DMS53 treated with DMSO at 0.1 percent for 48 hours (cell line): Measurements from ENCODE around the gene TNS4.

Experiments
- DNase-seq: peaks from one replicate; lab custom pipeline; 2025; ENCODE audit not compliant: unreplicated experiment; lab: John Stamatoyannopoulos, UW

The TNS4 gene

DNA sequence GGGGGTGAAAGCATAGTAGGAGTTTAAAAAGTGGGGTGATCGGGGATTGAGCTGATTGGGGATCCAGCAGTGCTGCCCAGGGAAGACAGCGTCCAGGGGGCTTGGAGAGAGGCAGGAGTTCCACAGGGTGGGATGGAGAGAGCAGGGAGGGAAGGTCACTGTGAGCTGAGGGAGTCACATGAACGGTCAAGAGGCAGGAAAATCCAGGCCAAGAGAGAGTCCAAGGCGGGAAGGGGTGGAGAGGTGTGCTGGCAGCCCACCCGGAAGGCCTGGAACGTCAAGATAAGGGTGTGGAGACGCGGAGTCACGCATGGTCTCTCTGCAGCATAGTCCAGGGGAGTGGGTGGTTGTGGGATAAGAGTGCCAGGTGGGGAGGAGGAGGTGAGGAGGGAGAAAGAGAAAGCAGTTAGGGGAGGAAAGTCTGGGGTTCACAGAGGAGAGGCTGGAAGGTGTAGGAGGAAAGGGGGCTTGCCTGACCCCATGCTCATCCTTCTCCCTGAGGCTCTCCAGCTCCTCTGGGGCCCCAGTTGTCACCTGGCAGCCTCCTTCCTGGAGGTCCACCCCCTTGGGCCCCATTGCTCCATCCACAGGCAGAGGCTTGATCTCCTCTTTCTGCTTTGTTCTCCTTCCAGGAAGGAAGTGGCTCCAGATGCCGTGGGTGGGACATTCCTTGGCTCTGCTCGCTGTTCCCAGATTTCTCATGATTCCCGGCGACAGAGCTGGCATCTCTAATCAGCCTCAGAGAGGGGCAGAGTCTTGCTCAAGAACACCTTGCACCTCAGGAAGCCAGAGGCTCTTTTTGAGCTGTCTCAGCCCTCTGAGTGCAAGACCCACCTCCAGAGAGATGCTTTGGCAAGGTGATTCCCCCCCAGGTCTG, 35.1 kb upstream of the TNS4 start:
- DNase-seq = no peak

DNA sequence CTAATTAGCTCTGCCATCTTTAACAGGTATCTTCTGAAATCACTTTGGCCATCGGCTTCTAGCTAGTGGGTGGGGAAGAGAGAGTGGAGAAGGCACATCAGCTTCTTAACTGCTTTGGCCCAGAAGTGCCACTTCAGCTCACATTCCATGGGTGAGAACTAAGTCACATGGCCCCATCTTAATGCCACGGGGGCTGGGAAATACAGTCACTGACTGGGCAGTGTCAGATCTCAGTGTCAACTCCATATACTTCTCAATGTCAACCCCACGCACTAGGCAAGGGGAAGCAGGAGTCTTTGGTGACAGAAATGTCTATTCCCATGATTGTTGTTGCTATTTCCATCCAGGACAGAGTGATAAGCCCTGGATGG, 34.5 kb upstream of the TNS4 start:
- no peak for DNase-seq

DNA sequence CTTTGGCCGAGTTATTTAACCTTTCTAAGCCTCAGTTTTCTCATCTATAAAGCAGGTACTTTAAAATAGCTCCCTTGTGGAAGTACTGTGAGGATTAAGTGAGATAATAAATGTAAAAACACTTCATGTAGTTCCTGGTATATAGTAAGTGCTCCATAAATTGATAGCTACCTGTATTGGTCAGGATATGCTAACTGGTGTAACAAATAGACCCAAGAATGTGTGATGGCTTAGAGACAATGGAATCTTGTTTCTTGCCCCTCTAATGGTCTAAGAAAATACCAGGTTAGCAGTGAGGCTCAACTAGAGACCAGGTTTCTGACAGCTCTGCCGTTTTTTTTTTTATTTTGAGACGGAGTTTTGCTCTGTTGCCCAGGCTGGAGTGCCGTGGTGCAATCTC, 34.0 kb upstream of the TNS4 start:
- no peak for DNase-seq

DNA sequence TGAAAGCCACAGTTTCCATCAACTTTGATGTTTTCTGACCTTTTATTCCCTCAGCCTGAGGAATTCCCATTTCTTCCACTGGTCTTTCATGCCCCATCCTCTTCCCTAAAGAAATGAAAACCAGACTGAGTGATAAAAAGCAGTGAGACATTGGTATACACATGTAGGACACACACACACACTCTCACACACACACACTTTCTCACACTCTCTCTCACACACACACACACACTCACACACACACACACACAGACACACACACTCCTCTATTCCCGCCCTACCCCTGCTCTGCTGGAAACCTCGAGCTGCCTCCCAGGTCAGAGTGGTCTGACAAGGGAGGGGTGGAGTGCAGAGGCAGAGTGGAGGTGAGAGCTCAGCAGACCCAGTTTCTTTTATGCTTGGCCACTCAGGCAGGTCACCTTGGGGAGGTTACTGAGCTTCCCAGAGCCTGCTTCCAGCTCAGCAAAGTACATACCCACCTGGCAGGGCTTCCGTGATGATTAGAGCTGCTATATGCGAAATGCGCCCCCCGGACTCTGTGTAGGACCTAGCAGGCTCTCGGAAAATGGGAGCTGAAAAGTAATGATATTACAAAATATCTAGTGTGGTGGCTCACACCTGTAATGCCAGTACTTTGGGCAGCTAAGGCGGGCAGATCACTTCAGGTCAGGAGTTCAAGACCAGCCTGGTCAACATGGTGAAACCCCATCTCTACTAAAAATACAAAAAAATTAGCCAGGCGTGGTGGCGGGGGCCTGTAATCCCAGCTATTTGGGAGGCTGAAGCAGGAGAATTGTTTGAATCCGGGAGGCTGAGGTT, 33.2 kb upstream of the TNS4 start:
- DNase-seq = no peak

DNA sequence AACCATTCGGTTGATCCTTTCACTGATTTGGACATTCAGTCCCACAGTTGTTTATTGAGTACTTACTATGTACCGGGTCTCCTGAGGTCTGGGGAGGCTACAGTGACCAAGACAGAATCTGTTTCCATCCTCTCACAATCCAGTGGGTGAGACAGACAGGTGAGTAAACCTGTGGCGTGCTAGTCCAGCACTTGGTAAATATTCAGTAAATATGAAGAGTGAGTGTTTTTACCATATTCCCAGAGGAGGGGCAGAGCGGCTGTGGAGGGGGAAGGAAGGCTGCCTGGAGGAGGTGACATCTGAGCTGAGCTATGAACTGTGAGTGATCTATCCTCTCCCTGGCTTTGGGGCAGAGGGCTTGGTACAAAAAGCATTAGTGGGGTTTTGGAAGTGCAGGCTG, 32.5 kb upstream of the TNS4 start:
- DNase-seq = no peak

DNA sequence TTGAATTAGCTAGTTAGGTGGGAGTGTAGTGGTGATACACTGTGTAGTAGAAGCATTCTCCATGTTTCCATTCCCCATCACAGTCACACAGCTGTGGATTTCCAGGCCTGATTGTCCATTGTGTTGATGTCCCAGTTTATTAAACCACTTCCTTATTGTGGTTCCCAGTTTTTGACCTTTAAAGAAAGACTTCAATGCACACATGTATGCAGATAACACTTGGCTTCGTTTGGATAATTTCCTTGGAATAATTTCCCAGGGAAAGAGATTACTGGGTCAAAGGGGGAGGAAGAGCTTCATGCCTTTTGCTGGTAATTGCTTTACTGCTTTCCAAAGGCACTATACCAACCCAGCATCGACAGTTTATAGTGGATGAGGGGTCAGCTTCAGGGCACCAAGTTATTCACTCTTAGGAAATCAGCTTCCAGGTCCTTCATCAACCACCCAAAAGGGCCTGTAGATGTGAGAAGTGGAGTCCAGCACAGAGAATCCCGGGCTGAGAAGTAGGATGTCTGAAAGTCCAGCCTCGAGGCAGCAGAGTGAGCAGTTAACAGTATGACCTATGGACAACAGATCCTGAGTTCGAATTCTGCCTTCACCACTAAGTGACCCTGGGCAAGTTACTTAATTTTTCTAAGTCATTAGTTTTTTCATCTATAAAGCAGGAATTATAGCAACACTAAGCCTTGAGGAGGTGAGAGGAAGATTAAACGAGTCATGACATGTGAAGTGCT, 31.3 kb upstream of the TNS4 start:
- no peak for DNase-seq

DNA sequence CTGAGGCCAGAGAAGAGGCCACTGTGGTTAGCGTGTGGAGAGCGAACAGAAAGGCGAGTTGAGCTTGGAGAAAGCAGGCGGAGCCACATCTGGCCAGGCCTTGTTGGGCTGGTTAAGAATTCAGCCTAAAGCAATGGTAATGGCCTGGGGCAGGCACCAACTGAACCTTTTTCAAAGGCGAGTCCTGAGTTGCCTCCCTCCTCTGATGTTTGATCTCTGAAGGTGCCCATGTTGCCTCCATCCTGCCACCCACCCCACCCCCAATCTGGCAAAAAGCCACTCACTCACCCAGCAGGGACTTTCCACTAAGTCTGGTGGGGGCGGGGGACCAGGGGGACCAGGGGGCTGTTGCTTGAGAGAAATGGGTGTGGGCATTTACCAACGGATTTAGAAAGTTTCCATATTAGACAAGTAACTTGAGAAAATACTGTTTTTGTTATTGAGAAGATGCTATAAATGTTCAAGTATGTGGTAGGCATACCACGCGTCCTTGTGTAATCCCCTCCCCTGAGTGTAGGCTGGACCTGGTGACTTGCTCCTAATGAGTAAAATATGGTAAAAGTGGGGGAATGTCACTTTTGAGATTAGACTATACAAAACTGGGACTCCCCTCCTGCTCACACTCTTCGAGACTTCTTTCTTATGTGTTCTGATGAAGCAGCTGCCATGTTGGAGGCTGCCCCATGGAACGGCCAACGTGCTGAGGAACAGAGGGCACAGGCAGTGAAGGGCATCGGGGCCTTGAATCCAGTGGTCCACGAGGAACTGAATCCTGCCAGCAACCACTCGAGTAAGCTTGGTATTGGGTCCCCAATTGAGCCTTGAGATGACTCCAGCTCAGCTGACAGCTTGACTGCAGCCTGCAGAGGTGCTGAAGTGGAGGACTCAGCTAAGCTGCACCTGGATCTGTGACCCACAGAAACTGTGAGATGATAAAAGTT, 29.9 kb upstream of the TNS4 start:
- DNase-seq = no peak

DNA sequence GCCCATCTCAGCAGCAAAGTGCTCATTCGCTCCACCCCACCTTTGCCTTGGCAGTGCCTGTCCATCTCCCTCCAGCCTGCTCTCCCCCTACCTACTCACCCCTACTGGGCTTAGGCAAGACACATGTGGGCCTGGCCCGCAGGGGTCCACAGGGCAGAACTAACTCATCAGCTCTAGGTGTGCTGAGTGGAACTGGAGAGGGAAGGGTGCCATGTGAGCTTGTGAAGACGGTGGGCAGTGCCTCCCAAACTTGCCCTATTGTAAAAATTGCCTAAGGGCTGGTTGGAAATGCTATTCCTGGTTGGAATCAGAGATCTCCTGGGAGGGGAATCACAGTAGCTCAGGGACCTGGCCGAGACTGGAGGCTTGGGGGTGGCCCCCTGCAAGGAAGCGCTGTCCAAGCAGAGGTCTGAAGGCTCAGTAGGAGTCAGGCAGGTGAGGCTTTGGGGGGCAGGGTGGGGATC, 29.1 kb upstream of the TNS4 start:
- DNase-seq = no peak

DNA sequence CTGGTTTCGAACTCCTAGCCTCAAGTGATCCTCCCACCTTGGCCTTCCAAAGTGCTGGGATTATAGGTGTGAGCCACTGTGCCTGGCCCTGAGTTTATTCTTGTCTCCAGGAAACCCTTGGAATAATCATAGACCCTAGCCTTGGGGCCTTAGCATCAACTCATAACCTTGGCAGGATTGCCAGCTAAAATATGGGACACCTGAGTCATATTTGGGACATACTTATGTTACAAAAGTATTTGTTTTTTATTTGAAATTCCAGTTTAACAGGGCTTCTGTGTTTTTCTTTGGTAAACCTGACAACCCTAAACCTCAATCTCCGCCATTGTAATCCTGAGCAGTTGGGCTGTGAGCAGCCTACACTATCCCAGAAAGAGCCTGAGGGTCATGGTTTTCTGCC, 28.6 kb upstream of the TNS4 start:
- no peak for DNase-seq

DNA sequence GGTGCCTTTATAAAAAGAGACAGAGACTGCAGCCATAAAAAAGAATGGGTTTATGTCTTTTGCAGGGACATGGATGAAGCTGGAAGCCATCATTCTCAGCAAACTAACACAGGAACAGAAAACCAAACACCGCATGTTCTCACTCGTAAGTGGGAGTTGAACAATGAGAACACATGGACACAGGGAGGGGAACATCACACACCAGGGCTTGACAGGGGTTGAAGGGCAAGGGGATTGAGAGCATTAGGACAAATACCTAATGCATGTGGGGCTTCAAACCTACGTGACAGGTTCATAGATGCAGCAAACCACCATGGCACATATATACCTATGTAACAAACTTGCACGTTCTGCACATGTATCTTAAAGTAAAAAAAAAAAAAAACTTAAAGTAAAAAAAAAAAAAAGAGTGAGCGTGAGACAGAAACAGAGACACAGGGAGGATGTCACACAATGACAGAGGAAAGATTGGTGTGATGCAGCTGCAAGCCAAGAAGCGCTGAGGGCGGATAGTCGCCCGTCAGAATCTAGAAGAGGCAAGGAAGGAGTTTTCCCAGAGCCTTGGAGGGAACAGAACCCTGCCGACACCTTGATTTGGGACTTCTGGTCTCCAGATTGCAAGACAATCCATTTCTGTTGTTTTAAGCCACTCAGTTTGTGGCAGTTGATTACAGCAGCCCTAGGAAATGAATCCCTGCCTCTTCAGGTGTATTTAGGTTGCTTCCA, 27.4 kb upstream of the TNS4 start:
- no peak for DNase-seq

DNA sequence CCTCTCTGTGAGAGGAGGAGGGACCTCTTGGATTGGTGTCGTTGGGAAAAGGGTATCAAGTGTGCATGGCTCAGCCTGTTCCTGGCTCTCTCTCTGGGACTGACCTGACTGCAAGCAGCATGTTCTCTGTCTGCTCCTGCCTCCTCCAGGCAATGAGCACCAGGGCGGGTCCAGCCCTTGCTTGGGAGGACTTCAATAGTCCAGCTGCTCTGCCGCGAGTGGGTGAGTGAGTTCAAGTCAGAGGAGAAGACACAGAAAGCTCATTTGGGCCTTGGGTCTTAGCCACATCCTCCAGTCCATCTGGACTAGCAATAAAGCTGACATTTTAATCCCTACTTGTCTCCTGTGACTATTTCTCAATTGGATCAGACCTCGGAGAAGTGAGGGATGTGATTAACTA, 25.2 kb upstream of the TNS4 start:
- no peak for DNase-seq

DNA sequence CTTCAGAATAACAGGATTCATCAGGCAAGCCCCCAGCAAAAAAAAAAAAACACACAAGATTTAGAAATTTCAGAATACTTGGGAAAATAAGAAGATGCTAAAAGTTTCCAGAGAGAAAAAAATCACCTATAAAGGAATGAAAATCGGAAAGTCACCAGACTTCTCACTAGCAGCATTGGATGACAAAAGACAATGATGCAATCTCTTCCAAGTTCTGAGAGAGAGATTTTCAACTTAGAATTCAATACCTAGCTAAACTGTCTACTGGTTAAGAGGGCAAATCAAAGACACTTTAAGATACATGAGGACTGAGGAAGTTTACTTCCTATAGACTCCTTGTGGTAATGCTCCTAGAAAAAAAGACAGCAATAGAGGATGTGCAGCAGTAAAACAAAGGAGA, 23.9 kb upstream of the TNS4 start:
- DNase-seq = no peak

DNA sequence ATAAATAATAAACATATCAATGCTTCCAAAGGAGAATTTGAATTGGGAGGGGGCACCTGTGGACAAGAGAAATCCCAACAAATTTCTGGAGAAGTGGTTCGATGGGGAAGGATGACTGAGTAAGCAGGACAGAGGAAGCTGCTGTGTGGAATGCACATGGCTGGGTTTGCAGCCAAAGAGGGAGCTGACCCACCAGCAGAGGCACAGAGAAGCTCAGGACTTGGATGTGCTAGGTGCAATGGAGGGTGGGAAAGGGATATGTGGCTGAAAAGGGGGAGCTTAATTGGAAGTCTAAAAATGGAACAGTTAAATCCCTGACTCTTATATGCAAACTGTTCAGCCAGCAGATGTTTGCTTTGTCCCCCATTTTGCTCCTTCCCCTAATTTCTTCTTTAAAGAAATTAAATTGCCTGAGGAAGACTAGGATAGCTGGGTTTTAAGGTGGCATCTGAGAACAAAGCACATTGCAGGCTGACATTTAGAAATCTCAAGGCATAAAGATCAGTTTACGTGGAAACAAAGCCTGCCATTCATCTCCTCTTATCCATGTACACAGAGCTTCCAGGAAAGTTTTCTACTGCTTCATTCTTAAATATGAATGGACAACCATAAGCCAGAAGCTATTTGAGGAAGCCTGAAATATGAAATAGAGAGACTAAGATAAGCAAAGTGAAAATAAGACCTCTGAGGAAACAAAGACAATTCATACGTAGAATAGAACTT, 23.0 kb upstream of the TNS4 start:
- DNase-seq = no peak

DNA sequence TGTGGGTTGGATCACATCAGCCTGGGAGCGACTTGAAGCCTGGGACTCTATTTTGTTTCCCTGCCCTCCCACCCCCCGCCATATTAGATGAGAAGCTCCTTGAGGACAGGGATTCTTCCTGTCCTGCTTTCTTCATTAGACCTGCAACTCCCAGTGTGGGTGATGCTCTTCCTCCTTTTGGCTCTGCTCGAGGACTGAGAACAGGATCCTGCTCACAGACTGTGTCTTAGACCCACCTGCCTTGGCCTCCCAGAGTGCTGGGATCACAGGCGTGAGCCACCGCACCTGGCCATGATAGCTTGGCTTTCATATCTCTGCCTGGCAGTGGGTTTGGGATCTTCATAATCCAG, 21.5 kb upstream of the TNS4 start:
- DNase-seq = no peak

DNA sequence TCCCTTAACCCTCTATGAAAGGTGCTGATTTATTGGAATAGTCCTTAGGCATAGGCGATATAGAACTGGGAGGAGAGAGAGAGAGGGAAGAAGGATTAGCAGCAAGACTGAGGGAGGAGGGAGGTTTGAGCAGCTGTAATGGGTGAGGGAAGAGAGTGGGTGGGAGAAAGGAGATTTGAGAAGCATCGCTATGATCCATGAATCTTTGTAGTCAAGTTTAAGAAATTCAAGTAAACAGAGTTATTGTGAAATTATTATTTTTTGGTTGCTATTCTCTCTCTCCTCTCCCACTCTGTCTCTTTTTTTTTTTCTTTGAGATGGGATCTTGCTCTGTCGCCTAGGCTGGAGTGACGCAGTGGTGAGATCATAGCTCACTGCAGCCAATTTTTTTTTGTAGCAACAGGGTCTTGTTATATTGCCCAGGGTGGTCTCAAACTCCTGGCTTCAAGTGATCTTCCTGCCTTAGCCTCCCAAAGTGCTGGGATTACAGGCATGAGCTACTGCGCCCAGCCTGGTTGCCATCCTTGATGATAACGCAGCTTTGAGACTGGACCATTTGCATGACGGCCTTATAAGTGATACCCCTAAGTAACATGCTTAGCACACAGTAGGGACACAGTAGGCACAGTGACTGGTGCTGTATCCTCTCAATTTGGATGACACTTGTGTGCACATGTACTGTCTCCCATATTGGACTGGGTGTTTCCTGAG, 21.0 kb upstream of the TNS4 start:
- DNase-seq = no peak

DNA sequence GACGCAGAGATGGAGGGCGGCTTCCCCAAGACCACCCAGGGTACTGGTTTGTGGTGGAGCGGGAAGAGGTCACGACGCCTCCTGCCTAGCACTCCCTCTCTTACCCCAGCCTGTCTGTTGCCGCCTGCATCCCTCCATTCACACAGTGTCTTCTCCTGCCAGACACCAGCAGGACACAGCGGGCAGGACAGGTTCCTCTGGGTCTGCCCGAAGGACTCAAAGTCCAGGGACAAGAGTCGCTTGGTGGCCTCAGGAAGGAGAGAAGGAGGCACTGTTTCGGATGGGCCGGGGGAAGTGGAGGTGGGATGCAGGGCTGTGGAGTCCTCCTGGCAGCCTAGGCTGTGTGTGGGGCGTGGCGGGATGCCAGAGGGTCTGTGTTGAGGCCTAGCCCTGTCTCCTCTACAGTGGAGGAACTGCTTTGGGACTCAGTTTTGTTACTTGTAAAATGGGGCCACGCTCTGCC, 19.6 kb upstream of the TNS4 start:
- DNase-seq = no peak

DNA sequence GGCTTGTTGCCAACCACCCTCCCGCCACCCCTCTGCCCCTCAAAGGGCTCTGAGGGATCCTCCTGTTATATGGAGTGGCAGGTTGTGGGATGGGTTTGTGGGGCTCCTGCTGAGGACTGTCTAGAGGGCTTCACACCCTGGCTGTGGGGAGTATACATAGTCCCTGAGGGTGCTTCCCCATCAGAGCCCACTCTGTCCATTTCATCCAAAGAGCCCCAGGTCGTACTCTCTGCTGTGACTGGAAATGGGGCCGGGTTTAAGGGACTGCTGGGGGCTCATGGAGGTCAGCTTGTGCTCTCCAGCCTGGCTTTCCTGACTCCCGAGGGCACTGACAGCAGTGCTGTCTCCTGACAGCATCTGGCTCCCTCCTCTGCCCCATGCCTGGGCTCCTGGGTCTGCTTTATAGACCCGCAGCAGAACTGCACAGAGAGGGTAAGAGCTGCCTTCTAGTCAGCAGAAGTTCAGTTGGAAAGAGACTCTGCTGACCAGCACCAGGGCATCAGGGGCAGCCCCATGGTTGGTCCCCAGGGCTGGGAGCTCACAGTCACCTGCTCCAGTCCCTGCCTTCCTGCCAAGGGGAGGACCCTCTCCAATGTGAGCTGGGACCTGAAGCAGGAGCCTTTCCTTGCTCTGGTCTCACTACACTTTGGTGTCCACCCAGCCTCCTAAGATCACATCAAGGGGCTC, 17.8 kb upstream of the TNS4 start:
- DNase-seq = no peak
